Mammary epithelial cell (primary cell): ENCODE results near the gene CLPX.

ENCODE experiments used
- CTCF ChIP-seq, 2 donors: IDR thresholded peaks in 1 of 2; conservative IDR thresholded peaks in 1 of 2; 2 replicates each; pipeline ENCODE4 v1.5.1; 2011 to 2012; ENCODE audit warnings: inconsistent platforms in 2 of 2, low read length in 2 of 2, mild to moderate bottlenecking in 2 of 2, control low read depth in 1 of 2, low read depth in 1 of 2; ENCODE audit not compliant: insufficient read depth in 1 of 2; ENCODE audit errors: extremely low read depth in 1 of 2
- EZH2 ChIP-seq: IDR thresholded peaks from 2 replicates; pipeline ENCODE4 v1.6.1; 2012; ENCODE audit warnings: low read length, inconsistent platforms, borderline replicate concordance

GRCh38 chr15:65102912-65103311 is 82.2 kb downstream of the CLPX start:
- TF ChIP-seq CTCF (conservative IDR thresholded peaks at IDR 0.05 in 1 of 2, IDR thresholded peaks at IDR 0.05 in 1 of 2; ENCODE audit: extremely low read depth in 1 of 2, insufficient read depth in 1 of 2, low read depth in 1 of 2, low read length in 2 of 2) (no peak), EZH2 (no peak)
